Activated naive CD4-positive, alpha-beta T cell treated with anti-CD3 and anti-CD28 coated beads, Interleukin-2, amount 50 U/mL, for 16 hours (primary cell): ENCODE results near the gene AOPEP.
"Not testable (repeated sequence)": the region's sequence is repeated elsewhere in the genome, so short reads cannot be mapped to it uniquely, and the experiment has no call there.

Experiments
- DNase-seq: peaks from one replicate; pipeline ENCODE4 v3.0.0-alpha.2; 2020

AOPEP gene

DNA sequence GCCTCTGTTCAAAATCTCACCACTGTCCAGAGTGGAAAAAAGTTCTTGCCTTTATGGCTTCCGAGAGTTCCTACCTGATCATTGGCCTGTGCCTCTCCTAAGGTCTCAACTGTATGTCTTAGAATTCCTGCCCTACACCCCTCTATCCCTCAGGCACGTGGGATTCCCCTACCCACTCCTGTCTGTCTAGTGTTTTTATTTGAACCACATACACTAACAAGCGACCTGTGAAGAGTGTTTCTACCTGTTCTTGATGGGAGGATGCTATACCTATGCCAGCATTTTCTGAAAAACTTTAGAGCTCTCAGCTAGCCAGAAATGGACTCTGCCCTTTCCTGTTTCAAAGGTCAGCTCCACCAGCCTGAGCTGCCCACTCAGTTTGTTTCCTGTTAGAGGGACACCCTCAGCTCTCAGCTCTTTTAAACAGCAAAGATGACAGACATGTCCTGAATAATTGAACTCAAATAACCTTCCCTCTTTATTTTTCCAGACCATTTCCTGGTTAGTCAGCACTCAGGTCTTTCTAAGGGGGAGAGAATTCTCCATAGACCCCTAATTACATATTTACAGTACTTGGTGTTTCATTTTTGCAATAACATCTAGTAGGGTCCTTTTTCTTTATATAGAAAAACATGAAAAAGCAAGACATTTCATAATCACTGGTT, 214.8 kb downstream of the AOPEP start:
- DNase-seq, result no peak

DNA sequence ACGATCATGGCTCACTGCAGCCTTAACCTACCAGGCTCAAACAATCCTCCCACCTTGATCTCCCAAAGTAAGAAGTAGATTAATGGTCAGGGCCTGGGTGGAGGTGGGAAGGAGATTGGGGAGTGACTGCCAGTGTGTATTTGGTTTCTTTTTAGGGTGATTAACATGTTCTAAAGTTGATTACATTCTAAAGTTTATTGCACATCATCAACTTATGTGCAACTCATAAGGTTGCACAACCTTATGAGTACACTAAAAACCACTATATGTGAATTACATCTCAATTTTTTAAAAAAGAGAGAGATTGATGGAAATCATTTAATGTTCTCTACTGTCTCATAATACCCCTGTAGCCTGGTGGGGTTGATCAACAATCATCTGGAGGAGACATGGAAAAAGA, 218.1 kb downstream of the AOPEP start:
- DNase-seq, result no peak

DNA sequence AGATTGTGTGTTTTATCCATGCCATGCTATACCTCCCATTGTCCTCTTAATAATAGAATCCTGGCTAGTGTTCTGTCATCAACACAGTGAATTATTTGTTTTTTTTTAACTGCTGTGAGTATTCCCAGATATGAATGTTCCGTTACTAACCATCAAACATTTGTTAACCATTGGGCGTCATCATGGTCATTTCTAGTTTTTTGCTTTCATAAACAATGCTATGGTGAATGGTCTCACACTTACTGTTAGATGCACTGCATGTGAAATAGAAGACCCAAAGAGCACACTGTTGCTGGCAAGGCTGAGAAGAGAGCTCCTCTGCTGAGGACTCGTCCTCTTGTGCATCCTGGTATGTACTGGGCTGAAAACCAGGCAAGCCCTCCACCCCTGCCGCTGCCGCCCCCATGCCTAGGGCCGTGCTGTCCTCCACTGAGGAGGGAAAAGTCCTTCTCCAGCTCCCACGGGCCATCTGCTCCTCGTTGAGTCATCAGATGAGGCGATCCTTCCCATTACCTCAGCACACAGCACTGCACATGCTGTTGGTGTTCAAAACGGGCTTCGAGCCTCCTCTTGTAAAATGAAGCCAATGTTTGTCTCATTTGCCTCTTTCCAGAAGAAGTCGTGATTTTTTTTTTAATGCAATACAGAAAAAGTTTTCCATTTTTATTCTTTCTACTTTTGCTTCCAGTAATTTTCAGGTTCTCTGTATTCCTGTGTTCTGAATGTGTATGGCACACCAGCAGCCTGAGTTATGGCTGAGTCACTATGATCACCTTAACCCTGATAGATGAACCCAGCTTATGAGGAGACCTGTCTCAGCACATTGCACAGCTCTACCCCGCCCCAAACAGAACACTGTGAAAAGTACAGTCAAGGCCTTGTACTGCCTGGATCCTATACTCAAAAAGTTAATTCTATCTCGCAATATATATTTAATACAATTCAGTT, 219.0 kb downstream of the AOPEP start:
- DNase-seq, result no peak

DNA sequence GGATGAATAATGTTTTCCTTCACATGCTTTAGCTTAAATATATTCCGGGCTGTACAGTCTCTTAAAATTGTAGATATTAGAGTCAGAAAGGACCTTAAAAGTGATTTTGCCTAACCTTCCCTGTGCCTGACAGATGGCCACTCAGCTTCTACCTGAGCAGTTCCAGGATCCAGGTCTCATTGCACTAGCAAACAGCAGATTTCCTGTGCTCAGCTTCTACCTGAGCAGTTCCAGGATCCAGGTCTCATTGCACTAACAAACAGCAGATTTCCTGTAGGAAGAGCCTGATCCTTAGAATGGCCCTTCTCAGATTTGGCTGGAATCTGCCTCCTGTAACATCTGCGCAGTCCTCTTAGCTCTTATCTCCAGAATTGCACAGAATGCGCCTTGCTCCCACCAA, 219.8 kb downstream of the AOPEP start:
- DNase-seq, result no peak

DNA sequence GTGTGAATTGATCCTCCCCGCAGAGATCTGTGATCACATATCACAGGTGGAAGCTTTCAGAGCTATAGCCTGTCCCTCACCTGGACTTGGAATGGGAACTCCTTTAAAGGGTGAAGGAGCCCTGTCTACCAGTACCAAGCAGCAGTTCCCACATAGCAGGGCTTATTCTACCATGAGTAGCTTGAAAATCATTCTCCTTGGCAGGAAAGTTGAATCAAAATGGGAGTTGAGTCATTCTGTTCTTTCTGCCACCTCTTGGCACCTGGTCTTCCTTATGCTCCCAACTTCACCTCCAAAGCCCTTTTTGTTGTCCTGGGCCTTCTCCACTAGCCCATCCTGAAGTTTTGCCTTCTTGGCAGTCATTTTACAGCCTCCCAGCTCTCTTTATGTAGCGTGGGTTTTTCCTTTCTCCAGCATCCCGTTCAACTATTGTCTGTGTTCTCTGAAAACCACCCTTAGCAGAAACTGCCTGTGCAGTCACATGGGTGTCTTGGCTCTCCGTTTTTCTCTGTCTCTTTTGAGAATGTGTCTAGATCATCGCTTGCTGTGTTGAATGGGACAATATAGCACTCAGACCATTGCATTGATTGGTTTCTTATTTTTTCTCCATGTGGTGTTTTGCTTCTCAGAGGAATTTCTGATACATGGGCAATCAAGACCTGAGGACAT, 222.2 kb downstream of the AOPEP start:
- no peak for DNase-seq

DNA sequence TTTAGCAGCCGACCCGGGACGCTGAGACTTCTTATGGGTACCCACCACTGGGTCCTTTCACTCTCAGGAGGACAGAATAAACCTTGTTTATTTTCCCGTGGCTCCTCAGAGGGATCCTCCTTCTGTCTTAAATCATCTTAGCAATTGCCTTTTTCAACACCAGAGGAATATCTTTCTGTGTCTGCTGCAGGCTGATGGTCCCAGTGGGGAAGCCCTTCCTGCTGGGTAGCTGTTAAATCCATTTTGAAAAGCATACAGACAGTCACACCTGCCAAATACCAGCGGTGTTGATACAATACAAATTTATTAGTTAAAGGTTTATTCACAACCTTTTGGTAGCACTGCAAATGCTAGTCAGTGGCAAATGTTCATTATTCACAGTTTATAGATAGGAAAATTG, 222.9 kb downstream of the AOPEP start:
- no peak for DNase-seq

DNA sequence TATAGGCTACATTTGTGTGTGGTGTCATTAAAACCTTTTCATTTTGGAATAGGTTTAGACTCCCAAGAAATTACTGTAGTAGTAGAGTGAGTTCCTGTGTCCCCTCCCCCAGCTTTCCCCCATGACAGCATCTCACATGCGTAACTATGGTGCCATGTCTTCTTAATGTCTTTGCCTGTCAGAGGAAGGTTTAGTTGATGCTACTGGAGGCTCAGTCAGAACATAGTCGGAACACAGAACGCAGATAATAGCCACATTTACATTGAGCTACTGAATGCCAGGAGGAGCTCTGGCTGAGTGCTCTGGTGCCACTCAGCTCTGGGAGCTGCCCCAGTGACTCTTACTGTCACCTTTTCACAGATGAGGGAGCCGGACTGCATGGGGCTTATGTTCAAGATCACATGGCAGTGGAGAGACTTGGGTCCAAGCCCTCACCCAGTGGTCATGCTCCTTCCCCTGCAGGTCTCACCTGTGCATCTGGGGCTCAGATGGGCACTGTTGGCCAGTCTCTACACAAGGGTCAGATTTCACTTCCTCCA, 223.6 kb downstream of the AOPEP start:
- no peak for DNase-seq

DNA sequence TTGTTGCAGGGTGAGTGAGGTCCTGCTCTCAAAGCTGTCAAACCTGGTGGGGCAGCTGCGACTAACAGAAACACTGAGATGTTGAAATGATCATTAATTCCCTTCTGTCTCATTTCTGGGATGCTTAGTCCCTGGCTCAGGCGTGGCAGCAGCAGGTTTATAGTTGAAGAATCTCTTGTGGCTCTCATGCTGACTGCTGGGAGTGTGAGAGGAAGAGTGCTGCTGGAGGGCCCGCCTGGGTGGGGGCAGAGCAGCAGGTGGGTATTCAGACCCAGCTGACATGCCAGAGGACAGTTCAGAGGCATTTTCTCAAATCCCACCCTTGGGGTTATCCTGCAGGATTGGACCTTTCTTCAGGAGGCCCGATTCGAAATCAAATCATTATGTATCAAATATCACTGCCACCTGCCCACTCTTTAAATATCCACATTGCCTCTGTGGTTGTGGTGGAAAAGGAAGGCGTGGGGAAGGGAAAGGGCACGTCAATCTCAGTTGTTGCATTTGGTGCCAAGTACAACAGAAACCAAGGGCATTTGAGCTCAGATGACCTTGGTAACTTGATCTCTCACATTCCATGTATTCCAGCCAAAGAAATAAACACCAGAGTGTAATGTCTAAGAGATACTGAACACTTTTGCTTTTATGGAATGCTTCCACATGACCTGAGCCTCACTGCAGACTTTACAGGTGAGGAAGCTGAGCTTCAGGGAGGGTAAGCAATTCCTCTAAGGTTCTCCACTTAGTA, 224.3 kb downstream of the AOPEP start:
- DNase-seq, result no peak

DNA sequence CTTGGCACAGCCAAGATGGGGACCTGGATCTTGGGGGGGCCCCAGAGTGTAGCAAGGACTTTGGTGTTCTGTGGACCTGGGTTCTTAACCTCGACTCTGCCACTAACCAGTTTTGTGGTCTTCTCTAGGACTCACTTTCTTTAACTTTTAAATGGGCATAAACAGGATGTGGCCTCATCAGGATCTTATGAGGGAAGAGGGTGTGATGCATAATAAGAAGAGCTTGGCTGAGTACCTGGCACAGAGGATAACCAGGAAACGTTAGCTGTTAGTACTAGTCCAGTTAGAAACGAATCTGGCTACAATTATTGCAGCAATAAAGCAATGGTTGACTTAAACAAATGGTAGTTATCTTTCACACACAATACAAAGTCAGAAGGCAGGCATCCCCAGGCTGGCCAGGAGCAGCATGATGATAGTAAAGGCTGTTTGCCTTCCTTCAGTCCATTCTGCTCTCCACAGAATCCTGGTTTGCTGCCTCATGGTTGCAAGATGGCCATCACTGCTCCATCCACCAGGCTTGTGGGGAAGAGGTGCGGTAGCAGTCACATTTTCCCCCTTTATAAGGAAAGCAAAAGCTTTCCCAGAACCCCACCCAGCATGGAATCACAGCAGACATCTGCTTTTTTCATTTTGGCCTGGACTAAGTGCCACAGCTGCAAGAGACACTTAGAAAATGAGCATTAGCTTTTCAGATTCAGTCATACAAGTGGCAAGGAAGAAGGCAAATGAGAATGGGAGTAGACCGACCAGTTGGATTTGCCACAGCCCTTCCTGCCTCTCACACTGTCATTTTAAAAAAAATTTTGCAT, 225.0 kb downstream of the AOPEP start:
- no peak for DNase-seq

DNA sequence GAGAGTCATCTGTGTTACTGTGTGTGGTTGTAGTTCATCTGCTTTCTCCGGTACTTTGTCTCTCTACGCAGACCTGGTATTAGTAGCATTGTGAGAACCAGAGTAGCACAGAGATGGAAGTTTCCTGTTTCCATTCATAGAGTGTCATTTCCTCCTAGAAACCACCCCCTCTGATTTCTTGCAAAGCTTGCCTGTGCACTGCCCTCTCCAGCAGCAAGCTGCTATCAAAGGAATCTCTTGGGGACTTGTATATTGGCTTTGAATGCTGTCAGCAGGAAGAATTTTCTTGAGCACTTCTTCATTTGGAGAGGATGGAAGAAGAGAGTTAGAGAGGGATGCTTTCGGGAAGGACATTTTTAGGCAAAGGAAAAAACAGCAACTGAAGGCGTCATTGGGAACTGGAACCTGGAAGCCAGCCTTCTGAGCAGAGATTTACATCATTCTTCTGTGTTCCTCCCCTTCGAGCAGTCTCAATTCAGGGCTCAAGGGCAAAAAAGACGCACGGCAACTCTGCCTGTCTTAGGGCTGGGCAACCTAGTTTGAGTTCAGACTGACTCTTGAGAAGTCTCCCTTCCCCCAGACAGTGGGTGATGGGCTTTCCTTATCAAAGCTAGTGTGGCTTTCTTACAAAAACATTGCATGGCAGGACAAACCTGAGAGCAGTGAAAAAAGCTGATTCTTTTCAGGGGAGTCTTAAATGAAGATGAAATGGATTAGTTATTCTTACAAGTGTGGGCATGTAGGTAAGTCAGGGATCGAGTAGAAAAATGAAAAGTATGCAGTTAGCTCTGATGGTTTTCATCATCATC, 226.3 kb downstream of the AOPEP start:
- no peak for DNase-seq

DNA sequence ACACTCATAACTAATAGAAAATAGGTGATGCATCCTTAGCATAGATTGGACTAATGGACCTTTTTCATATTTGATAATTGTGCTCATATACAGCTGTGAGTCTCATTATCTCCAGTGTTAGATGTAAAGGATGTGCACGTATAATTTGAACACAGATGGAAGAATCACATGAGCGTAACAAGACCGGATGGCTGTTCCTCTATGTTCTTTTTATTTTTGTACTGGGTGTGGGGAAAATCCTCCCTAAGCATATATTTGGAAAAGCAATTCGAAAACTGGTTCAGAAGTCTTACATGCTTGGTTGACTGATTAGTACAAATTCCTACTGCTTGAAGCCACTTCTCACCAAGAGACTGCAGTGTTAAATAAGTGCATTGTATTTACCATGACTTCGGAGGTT, 230.2 kb downstream of the AOPEP start:
- no peak for DNase-seq

DNA sequence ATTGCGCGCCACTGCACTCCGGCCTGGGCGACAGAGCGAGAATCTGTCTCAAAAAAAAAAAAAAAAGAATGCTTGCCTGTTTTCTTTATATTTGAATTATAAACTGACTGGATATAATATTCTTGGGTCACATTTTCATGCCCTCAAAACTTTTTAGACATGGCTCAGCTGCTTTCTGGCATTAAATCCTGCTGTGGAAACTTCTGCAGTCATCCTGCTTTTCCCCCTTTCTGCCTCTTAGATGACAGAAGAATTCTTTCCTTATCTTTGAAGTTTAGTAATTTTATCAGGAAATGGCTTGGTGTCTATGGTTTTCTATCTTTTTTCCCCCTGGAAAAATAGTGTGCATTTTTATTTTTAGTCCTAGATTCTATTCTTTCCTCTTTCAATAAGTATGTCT, 234.5 kb downstream of the AOPEP start:
- DNase-seq, result no peak

DNA sequence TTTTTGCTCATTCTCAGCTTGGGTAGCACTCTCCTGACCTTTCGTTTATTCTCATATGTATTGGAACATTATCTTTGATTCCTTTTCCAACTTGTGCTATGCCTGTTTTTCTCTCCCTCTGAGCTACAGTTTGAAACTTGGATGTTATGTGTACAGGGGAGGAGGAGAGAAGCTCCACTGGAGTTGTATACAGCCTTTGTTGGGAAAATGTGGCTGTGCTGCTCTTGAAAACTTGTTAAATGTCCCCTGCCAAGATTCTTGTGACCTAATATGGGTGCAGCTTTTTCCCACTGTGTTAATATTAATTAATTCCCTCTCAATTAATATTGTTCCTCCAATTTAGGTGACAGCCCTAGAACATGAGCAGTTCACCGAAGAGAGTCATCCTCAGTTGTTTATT, 235.4 kb downstream of the AOPEP start:
- no peak for DNase-seq

DNA sequence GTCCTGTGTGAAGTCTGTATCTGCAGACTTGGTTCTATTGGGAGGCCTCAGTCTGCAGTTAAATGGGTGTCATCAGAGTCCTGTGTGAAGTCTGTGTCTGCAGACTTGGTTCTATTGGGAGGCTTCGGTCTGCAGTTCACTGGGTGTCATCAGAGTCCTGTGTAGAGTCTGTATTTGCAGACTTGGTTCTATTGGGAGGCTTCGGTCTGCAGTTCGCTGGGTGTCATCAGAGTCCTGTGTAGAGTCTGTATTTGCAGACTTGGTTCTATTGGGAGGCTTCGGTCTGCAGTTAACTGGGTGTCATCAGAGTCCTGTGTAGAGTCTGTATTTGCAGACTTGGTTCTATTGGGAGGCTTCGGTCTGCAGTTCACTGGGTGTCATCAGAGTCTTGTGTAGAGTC, 239.1 kb downstream of the AOPEP start:
- DNase-seq, result not testable (repeated sequence)

DNA sequence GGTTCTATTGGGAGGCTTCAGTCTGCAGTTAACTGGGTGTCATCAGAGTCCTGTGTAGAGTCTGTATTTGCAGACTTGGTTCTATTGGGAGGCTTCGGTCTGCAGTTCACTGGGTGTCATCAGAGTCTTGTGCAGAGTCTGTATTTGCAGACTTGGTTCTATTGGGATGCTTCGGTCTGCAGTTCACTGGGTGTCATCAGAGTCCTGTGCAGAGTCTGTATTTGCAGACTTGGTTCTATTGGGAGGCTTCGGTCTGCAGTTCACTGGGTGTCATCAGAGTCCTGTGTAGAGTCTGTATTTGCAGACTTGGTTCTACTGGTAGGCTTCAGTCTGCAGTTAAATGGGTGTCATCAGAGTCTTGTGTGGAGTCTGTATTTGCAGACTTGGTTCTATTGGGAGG, 239.5 kb downstream of the AOPEP start:
- not testable (repeated sequence) for DNase-seq

DNA sequence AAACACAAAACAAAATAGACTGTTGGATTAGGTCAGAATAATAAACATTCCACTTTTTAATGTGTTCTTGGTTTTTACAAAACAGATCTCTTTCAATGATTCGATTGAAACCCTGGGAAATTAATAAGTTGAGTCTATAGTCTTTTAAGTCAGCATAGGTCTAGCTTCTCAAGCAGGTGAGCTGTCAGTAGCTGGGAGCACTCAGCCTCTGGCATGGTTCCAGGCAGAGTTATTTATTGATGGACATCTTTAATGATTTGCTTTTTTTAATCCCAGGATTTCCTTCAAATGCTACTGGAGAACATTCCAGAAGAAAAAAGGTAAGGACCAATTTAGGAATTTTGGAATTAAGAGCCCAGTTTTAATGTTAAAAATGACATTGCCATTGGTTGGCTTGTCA, 241.0 kb downstream of the AOPEP start:
- no peak for DNase-seq

DNA sequence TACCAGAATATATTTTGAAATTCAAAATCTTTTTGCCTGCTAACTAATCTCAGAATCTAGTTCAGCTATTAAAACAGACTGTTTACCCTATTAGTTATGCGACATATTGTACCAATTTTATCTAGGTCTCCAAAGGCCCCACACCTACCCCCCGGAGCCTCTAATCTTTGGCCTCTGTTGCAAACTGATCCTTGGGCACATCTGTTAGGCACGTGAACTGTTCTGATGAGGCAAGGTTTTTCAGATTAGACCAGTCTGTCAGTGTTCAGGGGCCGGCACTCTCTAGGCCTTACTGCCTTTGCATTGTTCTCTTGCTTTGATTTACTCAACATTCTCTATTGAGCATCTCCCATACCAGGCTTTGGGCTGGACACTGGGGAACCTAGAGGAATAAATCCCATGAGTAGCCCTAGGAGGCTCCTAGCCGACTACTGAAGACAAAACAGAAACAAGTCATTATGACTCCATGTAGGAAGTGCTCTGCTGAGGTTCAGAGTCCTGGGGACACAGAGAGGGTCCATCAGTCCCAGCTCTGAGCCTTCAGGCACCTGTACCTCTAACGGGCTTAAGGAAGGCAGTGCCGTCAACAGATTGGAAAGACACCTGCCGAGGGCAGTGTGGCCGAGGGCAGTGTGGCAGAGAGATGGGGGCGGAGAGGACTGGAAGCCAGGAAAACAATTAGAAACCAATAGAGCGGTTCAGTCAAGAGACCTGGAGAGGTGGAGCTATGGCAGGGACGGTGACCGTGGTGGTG, 245.1 kb downstream of the AOPEP start:
- DNase-seq, result no peak

DNA sequence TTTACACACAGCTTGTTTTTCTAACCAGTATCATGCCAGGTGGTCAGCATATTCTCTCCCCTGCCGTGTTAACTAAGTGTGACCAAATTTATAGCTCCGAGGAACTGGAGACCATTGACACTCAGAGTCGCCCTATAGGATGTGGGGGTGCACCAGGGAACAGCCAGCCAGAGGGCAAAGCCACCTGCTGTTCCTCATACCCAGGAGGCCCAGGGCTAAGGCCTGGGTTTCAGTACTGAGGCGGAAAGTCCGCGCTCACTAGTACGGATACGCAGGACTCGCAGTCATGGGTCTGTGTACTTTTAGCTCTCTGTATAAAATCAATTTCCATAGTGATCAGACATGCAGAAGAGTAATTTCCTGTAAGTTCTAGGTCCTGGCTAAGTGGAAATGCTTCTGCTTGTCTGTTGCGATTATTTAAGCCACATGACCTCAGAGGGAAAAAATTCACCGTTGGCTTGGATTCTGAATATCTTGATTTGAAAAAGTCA, 247.0 kb downstream of the AOPEP start:
- DNase-seq, result no peak

DNA sequence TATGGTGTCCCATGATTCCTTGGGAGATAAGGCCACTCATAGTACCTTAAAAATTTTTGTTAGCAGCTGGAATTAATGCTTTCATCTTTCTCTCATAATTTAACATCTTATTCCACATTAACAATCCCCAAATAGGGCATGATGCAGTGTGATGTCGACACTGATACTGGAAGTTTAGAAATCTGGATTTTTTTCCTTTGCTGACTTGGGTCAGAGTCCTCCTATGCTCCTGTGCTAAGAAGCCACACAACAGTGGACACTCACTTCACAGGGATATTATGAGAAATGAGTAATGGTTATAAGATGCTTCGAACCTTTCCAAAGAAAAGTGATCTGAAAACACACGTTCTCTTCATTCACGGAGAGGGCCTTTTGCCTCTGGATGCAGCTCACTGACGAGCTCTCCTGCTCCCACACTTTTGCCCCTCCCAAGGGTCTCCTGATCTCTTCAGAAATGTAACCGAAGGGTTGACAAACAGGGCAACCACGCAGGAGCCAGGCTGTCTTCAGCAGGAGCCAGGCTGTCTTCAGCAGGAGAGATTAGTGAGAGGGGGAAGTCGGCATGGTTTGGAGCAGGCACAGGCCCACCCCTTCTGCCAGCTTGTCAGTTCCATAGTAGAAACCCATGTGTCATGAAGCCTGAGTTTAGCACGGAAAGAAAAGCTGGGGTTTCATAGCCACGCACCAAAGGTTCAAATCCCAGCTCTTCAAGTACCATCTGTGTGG, 247.8 kb downstream of the AOPEP start:
- no peak for DNase-seq
